OCI-LY1 (cell line): ENCODE results near the gene STARD5.

ENCODE experiments used
- H2AFZ ChIP-seq: fragments of 200-600 bp; sonication (generic), shearing (Covaris generic); 2 replicates; pipeline ENCODE4 v1.6.0; 2014; ENCODE audit warnings: antibody characterized with exemption, mild to moderate bottlenecking, low read length
- H3F3A ChIP-seq: fragments of 200-600 bp; sonication (generic), shearing (Covaris generic); 2 replicates; pipeline ENCODE4 v1.6.0; 2014; ENCODE audit warnings: mild to moderate bottlenecking, antibody characterized with exemption, low read length, moderate library complexity; ENCODE audit not compliant: insufficient read depth
- H3K27ac ChIP-seq: fragments of 200-600 bp; sonication (generic); 2 replicates; pipeline ENCODE4 v1.5.1; 2014; ENCODE audit warnings: low read length, mixed run types, mild to moderate bottlenecking, low read depth; ENCODE audit not compliant: poor library complexity, severe bottlenecking
- H3K27me3 ChIP-seq: fragments of 200-600 bp; sonication (generic); 2 replicates; pipeline ENCODE4 v1.6.0; 2014; ENCODE audit warnings: antibody characterized with exemption, mild to moderate bottlenecking, low read length, moderate library complexity; ENCODE audit not compliant: insufficient read depth
- H3K36me3 ChIP-seq: fragments of 200-600 bp; sonication (generic); 2 replicates; pipeline ENCODE4 v1.6.1; 2014; ENCODE audit warnings: mild to moderate bottlenecking, antibody characterized with exemption, low read length, moderate library complexity, mixed read lengths; ENCODE audit not compliant: insufficient read depth
- H3K4me1 ChIP-seq: fragments of 200-600 bp; sonication (generic); 2 replicates; pipeline ENCODE4 v1.5.1; 2014; ENCODE audit warnings: mild to moderate bottlenecking, low read length, moderate library complexity; ENCODE audit not compliant: insufficient read depth, severe bottlenecking
- H3K4me2 ChIP-seq: fragments of 200-600 bp; sonication (generic), shearing (Covaris generic); 2 replicates; pipeline ENCODE4 v1.6.1; 2014; ENCODE audit warnings: low read length
- H3K4me3 ChIP-seq: fragments of 200-600 bp; sonication (generic); 2 replicates; pipeline ENCODE4 v1.5.1; 2014; ENCODE audit warnings: low read length, low read depth, mild to moderate bottlenecking, mixed read lengths; ENCODE audit not compliant: poor library complexity, severe bottlenecking
- H3K79me2 ChIP-seq: fragments of 200-600 bp; shearing (Covaris generic); 2 replicates; pipeline ENCODE4 v1.6.1; 2016; ENCODE audit warnings: mixed run types, low read length, mixed read lengths; ENCODE audit not compliant: insufficient read depth
- H3K9ac ChIP-seq: fragments of 200-600 bp; sonication (generic), shearing (Covaris generic); 2 replicates; pipeline ENCODE4 v1.6.1; 2014; ENCODE audit warnings: mild to moderate bottlenecking, low read length, mixed read lengths
- H3K9me2 ChIP-seq: fragments of 200-600 bp; sonication (generic), shearing (Covaris generic); 2 replicates; pipeline ENCODE4 v1.6.1; 2014; ENCODE audit warnings: low read depth, mild to moderate bottlenecking, low read length, mixed read lengths
- H3K9me3 ChIP-seq: fragments of 200-600 bp; shearing (Covaris generic); 2 replicates; pipeline ENCODE4 v1.6.1; 2014; ENCODE audit warnings: low read length, mixed read lengths
- H4K20me1 ChIP-seq: fragments of 200-600 bp; sonication (generic), shearing (Covaris generic); 2 replicates; pipeline ENCODE4 v1.6.0; 2016; ENCODE audit warnings: mild to moderate bottlenecking, low read length; ENCODE audit not compliant: insufficient read depth
- EZH2 ChIP-seq: fragments of 200-600 bp; sonication (generic), shearing (Covaris generic); IDR thresholded peaks from 2 replicates; pipeline ENCODE4 v1.8.0; 2017; ENCODE audit warnings: borderline replicate concordance, mixed run types, mild to moderate bottlenecking, antibody characterized with exemption, low read length, moderate library complexity, mixed read lengths
- TF ChIP-seq, protein P1 (sequence below): fragments of 200-600 bp; sonication (generic), shearing (Covaris generic); IDR thresholded peaks from 2 replicates; pipeline ENCODE4 v1.5.1; 2017; ENCODE audit warnings: mild to moderate bottlenecking, antibody characterized with exemption, low read length, moderate library complexity, mixed read lengths

STARD5 gene

DNA sequence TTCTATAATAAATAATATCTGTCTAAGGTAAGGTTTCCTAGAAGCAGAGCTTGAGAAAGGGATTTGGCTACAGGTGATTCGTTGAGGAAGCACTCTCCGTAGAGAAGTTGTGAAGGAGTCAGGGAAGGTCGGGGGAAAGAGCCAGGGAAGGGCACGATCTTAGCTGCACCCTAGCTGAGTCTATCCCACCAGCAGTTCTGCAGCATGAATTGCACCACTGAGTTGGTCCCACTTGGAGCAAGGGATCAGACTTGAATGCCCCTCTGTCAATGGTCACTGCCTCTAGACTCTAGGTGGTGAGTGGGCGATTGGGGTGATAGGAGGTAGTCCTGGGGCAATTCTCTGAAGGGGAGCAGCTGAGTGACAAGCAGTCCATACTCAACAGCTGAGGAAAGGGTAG, 36.5 kb upstream of the STARD5 start:
- peaks cover 6% of the 10 kb centered on the region; the same call in 1 of the 2 replicates for H3K27me3 ChIP-seq
- no peaks in the 10 kb centered on the region for H3K9me3 ChIP-seq
- H3K79me2 ChIP-seq: no peaks in the 10 kb centered on the region
- no peaks in the 10 kb centered on the region for H3F3A ChIP-seq
- no peak overlapping the region for H3K9ac ChIP-seq
- no peaks in the 10 kb centered on the region for H3K4me1 ChIP-seq
- no peak overlapping the region for H3K4me2 ChIP-seq
- TF ChIP-seq, protein P1, sequence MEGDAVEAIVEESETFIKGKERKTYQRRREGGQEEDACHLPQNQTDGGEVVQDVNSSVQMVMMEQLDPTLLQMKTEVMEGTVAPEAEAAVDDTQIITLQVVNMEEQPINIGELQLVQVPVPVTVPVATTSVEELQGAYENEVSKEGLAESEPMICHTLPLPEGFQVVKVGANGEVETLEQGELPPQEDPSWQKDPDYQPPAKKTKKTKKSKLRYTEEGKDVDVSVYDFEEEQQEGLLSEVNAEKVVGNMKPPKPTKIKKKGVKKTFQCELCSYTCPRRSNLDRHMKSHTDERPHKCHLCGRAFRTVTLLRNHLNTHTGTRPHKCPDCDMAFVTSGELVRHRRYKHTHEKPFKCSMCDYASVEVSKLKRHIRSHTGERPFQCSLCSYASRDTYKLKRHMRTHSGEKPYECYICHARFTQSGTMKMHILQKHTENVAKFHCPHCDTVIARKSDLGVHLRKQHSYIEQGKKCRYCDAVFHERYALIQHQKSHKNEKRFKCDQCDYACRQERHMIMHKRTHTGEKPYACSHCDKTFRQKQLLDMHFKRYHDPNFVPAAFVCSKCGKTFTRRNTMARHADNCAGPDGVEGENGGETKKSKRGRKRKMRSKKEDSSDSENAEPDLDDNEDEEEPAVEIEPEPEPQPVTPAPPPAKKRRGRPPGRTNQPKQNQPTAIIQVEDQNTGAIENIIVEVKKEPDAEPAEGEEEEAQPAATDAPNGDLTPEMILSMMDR: no peak
- no peak for TF ChIP-seq EZH2
- no peak overlapping the region for H3K4me3 ChIP-seq
- no peak overlapping the region for H2AFZ ChIP-seq
- H4K20me1 ChIP-seq: no peaks in the 10 kb centered on the region
- no peak overlapping the region for H3K27ac ChIP-seq
- no peaks in the 10 kb centered on the region for H3K36me3 ChIP-seq
- no peaks in the 10 kb centered on the region for H3K9me2 ChIP-seq

DNA sequence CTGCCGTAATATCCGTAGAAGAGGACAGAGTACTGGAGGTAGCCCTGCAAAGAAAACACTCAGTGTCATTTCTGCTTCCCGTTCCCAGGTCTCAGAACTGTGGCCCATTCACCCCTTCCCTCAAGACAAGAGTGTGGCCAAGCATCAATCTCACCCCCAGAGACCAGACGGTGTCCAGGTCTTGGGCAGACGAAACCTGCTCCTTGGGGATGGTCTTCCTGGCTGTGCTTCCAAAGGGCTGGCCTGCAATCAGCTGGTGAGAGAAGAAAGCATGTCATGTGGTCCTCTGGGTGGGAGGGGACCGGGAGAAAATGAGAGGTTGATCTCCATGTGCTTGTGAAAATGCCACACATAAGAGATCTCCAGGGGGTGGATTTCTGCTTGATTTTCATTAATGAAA, 34.3 kb upstream of the STARD5 start:
- Histone ChIP-seq H3K27me3 (peaks cover 6% of the 10 kb centered on the region; the same call in 1 of the 2 replicates), H3K36me3 (no peaks in the 10 kb centered on the region), H3K9me3 (no peaks in the 10 kb centered on the region), H3K4me3 (no peak overlapping the region), H3K79me2 (no peaks in the 10 kb centered on the region), H3F3A (no peaks in the 10 kb centered on the region), H3K27ac (no peak overlapping the region), H3K9me2 (no peaks in the 10 kb centered on the region), H3K9ac (no peak overlapping the region), H2AFZ (no peak overlapping the region), H3K4me1 (no peaks in the 10 kb centered on the region), H4K20me1 (no peaks in the 10 kb centered on the region), H3K4me2 (no peak overlapping the region)
- no peak for TF ChIP-seq EZH2
- TF ChIP-seq, protein P1: no peak

DNA sequence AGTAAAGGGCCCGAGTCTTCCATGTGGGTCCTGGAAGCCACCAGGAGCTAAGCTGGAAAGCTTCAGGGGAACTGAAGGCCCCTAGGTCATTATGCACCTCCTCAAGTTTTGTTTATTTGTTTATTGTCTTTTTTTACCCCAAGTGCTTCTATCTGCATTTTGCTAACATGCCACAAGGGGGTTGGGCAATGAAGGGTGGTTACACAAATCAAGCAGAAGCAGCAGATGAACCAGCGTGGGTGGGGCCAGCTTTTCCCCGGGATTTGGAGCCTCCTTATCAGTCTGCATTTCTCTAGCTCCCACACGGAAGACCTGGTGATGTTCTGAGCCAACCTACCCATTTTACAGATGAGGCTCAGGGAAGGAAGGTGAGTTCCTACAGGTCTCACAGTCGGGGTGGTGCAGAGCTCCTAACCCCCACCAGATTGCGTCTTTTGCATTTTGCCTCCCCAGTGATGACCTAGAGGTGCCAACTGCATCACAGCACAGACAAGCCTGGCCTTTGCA, 33.3 kb upstream of the STARD5 start:
- peaks cover 6% of the 10 kb centered on the region; the same call in 1 of the 2 replicates for H3K27me3 ChIP-seq
- H4K20me1 ChIP-seq: no peaks in the 10 kb centered on the region
- H2AFZ ChIP-seq: no peak overlapping the region
- H3K36me3 ChIP-seq: no peaks in the 10 kb centered on the region
- no peaks in the 10 kb centered on the region for H3K9me2 ChIP-seq
- no peaks in the 10 kb centered on the region for H3K4me1 ChIP-seq
- no peaks in the 10 kb centered on the region for H3K9me3 ChIP-seq
- H3K79me2 ChIP-seq: no peaks in the 10 kb centered on the region
- no peak overlapping the region for H3K4me3 ChIP-seq
- H3K4me2 ChIP-seq: no peak overlapping the region
- H3K9ac ChIP-seq: no peak overlapping the region
- H3F3A ChIP-seq: no peaks in the 10 kb centered on the region
- no peak overlapping the region for H3K27ac ChIP-seq
- no peak for TF ChIP-seq EZH2
- TF ChIP-seq, protein P1: no peak
